Stimulated activated naive CD8-positive, alpha-beta T cell treated with anti-CD3 and anti-CD28 coated beads, Interleukin-15, Interleukin-2, amounts not matched to agents 100 U/mL and 50 U/mL, for 24 hours (primary cell): Measurements from ENCODE around the gene CCDC87.
"Not testable (repeated sequence)": the region's sequence is repeated elsewhere in the genome, so short reads cannot be mapped to it uniquely, and the experiment has no call there.

Experiments used
- ATAC-seq: fragments of 150-1000 bp; cut with Tn5 transposase; one replicate; pipeline ENCODE4 v1.10.0; 2021
- DNase-seq: peaks from one replicate; pipeline ENCODE4 v3.0.0; 2021

CCDC87 gene

GRCh38 chr11:66614073-66614472, 21.2 kb upstream of the CCDC87 start:
- ATAC-seq (no peak), DNase-seq (no peak)

- ATAC-seq (no peak), DNase-seq (no peak)
These were observed 19.6 kb upstream of the CCDC87 start for GRCh38 chr11:66612458-66612857.

- ATAC-seq (peak; percentile 30), DNase-seq (no peak)
These were observed 17.1 kb upstream of the CCDC87 start for GRCh38 chr11:66609721-66610617.

GRCh38 chr11:66607126-66607834, 14.4 kb upstream of the CCDC87 start:
- no peak for DNase-seq
- ATAC-seq, result no peak

GRCh38 chr11:66606608-66607007, 13.7 kb upstream of the CCDC87 start:
- not testable (repeated sequence) for DNase-seq, ATAC-seq

GRCh38 chr11:66604155-66604554, 11.3 kb upstream of the CCDC87 start:
- DNase-seq (no peak), ATAC-seq (no peak)

GRCh38 chr11:66603072-66603471, 10.2 kb upstream of the CCDC87 start:
- no peak for DNase-seq
- ATAC-seq, result no peak

- no peak for ATAC-seq
- DNase-seq, result no peak
These were observed 7.9 kb upstream of the CCDC87 start for GRCh38 chr11:66600631-66601233.

- ATAC-seq (no peak), DNase-seq (no peak)
These were observed 7.4 kb upstream of the CCDC87 start for GRCh38 chr11:66600219-66600618.

- no peak for DNase-seq
- ATAC-seq, result no peak
These were observed 6.1 kb upstream of the CCDC87 start for GRCh38 chr11:66598993-66599392.

GRCh38 chr11:66595245-66595904, 2.5 kb upstream of the CCDC87 start:
- DNase-seq (no peak), ATAC-seq (no peak)

- no peak for ATAC-seq
- no peak for DNase-seq
These were observed 787 bp upstream of the CCDC87 start for GRCh38 chr11:66593650-66594049.

- no peak for ATAC-seq
- DNase-seq, result peak; percentile 20
These were observed 406 bp upstream of the CCDC87 start for GRCh38 chr11:66593303-66593635.

- no peak for ATAC-seq
- no peak for DNase-seq
These were observed 1.7 kb downstream of the CCDC87 start for GRCh38 chr11:66591175-66591574.

GRCh38 chr11:66589996-66590675, 2.7 kb downstream of the CCDC87 start:
- DNase-seq (no peak), ATAC-seq (no peak)

GRCh38 chr11:66589315-66589714, 3.5 kb downstream of the CCDC87 start:
- DNase-seq, result not testable (repeated sequence)

GRCh38 chr11:66586136-66586535, 6.7 kb downstream of the CCDC87 start:
- DNase-seq (no peak), ATAC-seq (no peak)

More at GRCh38 chr11:66589315-66589714, 3.5 kb downstream of the CCDC87 start:
- not testable (repeated sequence) for ATAC-seq

GRCh38 chr11:66585447-66585846, 7.4 kb downstream of the CCDC87 start:
- DNase-seq, ATAC-seq: not testable (repeated sequence)

GRCh38 chr11:66582565-66583147, 10.2 kb downstream of the CCDC87 start:
- not testable (repeated sequence) for DNase-seq, ATAC-seq

GRCh38 chr11:66581261-66581660, 11.6 kb downstream of the CCDC87 start:
- ATAC-seq (no peak), DNase-seq (no peak)

GRCh38 chr11:66580803-66581202, 12.1 kb downstream of the CCDC87 start:
- no peak for DNase-seq
- ATAC-seq, result no peak
